G401.6 (cell line): Measurements from ENCODE around the gene SPRR2B.
"Not testable (repeated sequence)": the region's sequence is repeated elsewhere in the genome, so short reads cannot be mapped to it uniquely, and the experiment has no call there.

Experiments
- FAIRE-seq: peaks from 2 replicates; lab custom pipeline; 2012; peaks lifted over from hg19 to GRCh38; lab: Jason Lieb, UNC

SPRR2B gene

DNA sequence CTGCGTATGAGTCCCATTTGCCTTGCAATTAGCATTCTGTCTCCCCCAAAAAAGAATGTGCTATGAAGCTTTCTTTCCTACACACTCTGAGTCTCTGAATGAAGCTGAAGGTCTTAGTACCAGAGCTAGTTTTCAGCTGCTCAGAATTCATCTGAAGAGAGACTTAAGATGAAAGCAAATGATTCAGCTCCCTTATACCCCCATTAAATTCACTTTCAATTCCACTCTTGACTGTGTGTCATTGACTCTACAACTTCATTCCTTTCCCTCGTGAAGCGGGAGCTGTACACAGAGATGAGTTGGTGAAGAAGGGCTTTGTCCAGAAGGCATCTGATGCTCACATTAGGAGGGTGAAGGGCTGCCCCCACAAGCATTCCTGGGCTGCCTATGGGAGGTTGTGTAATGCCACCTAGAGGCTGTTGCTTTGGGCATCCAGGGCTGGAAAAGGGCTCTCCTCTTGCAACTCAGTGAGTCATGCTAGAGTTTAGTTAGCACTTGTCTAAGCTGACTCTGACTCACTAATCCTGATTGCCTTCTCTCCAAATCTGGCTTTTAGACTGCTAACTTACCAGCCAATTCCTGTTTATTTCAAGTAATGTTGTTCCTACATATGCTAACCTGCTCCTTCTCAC lies 38.6 kb downstream of the SPRR2B start:
- FAIRE-seq: no peak

DNA sequence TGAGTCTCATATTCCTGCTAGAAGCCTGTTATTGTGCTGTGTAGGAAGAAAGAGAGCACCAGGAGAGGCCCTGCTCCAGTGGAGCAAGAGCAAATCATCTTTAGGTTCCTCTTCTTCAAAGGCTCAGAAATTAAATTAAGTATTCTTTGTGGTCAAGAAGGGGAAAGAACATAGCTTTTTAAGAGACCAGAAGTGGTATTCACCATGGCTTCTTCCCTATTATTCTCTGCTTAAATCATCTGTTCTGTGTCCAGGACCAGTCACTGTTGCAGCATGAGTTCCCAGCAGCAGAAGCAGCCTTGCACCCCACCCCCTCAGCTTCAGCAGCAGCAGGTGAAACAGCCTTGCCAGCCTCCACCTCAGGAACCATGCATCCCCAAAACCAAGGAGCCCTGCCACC lies 39.3 kb downstream of the SPRR2B start:
- FAIRE-seq: no peak

DNA sequence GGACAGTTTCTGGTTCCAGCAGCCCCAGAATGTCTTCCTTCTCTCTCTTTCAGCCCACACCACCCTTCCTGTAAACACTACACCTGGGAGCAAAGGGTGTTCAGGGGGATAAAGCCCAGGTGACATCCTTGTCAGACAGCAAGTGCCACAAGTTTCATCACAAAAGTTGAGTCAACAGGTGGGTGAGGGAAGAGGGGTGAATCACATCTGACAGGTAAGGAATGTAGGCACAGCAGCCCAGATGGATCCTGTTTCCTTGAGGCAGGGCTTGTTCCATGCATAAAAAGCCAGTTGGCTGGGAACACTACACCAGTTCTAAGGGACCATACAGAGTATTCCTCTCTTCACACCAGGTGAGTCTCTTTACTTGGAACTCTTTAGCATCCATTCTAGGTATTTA lies 40.5 kb downstream of the SPRR2B start, which contains the start of gene SPRR1B:
Gene SPRR1B (plus strand): TSS at position 309 of the 400 bp plus-strand sequence. CDS start 1,143 bp downstream, outside the sequence.
- FAIRE-seq: no peak

DNA sequence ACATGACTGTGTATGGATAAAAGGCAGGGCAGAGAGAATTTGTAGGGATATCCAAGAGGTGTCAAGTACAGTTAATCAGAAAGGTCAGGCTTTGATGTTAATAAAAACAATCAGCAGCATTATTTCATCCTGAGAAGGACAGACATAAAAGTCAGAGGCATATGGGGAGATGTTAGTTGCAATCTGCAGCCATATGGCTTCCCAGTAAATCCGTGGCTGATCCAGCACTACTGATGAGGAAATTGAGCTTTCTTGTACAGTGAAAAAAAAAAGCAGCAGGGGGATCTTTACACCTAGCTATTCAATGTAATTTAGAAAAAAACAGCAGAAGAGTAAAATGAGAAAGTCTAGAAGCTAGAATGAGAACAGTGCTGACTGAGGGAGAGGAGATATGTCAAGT lies 42.6 kb downstream of the SPRR2B start:
- FAIRE-seq: no peak

DNA sequence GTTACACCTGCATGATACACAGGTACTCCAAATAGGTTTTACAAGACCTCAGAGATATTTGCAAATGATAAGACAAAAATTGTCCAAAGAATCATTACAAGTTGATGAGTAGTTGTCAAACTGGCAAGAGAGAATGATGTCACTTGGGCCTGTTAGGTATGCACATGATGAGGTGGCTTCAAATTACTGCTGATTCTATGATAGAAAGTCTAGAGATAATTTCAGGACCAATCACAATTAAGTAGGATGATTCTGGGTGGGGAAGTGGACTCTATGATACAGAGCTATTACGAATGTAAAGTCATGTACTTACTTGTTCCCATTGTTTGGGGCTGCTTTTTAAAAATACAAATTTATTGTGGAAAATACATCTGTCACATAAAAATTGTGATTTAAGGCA lies 45.6 kb downstream of the SPRR2B start:
- no peak for FAIRE-seq

DNA sequence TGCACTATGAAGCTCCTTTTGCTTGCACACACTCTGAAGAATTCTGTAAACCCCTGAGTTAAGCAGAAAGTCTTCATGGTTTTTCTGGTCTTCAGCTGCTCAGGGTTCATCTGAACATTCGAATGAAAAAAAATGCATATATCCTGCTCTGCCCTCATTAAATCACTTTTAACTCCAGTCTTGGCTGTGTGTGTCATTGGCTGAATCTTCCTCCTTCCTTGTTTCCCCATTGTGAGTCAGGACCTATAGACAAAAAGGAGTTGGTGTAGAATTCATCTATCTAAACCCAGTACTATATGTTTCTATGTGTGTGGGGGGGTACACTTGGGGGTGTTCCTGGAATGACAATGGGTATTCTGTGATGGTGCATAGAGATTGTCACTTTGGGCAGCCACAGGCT lies 47.0 kb downstream of the SPRR2B start:
- no peak for FAIRE-seq

DNA sequence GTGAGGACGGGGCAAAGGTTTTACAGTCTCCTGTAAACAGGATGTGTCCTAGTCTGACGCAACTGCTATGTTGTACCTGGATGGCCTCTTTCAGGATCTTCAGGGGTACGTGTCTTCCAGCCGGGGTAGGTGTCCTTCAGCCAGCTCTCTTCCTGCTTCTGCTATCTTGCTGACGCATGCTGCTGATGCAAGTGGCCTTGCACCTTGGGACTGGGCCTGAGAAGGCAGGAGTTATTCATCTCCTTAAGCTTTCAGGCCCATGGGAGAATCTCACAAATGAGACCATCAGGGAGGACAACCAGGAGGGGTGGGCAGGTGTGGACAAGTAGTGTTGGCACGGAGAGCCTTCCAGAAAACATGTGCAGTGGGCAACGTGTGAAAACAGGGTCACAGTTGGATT lies 48.3 kb downstream of the SPRR2B start:
- FAIRE-seq: no peak

DNA sequence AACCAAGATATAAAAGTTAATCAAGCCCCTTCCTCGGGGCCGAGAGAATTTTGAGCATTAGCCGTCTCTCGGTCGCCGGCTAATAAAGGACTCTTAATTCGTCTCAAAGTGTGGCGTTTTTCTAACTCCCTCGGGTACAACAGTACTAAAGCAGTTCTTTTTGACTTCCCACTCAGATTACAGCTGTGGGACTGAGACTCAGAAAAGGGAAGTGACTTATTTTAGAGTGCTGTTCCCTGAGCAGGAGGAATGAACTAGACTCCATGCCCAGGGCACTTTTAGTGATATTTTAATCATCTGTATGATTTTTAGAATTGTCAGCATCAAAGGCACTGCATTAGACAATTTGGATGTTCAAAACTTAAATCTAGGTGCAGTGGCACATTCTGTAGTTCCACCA lies 49.1 kb downstream of the SPRR2B start:
- not testable (repeated sequence) for FAIRE-seq

DNA sequence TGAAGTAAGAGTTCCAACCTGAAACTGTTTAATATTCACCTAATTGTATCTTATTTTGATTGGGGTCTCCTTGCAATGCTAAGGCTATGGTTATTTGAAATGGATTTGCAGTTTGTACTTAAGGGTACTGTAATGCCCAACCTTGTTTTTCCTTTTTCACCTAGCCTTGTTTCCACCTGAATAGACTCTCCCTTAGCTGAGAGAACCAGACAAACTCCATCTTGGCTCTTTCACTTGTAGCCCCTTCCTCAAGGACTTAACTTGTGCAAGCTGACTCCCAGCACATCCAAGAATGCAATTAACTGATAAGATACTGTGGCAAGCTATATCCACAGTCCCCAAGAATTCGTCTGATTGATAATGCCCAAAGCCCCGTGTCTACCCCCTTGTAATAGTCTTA lies 49.6 kb downstream of the SPRR2B start:
- FAIRE-seq: not testable (repeated sequence)
